Right renal pelvis (tissue), 4 donors: Measurements from ENCODE around the gene PLEKHA8. TPM values are rescaled to one million over a fixed set of nuclear protein-coding genes. Genes with fewer than 3 reads are reported as not detected.
A peak's percentile ranks its signal among the peaks of the same experiment; 100 is the strongest.
"Not testable (repeated sequence)": the region's sequence is repeated elsewhere in the genome, so short reads cannot be mapped to it uniquely, and the experiment has no call there.

Experiments used
- DNase-seq, 4 donors: peaks; one replicate each; pipeline ENCODE4 v3.0.0-alpha.2; 2013; ENCODE audit warnings: low read depth in 4 of 4, low spot score in 3 of 4, missing footprints in 1 of 4
- polyA plus RNA-seq, 4 donors: library from polyadenylated mRNA; unstranded; fragments of 120-200 nt; gene quantifications; one replicate each; pipeline ENCODE4 v1.2.1, GENCODE V29; 2013; ENCODE audit not compliant: insufficient read length in 4 of 4

PLEKHA8 gene
- polyA plus RNA-seq, 4 donors: 16.5 to 19.4 (median 18.0) TPM

DNA sequence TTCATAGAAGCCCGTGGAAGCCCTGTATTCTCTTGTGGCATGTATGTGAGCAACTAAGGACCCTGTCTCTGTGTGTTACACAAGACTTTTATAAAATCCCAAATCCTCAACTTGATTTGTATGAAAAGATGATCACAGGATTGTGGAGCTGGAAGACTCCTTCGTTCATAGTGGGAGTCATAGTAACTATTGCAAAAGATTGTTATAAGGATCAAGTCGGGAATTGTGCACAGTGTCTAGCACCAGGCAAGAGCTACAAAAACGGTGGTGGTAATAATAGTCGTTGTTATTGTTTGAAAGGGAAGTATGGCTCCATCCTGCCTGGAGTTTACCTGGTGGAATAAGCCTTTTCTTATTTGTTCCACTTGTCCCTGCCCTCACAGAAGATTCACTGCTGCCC lies 63.8 kb downstream of the PLEKHA8 start:
- no peak for DNase-seq

GRCh38 chr7:30093420-30093952 lies 65.3 kb downstream of the PLEKHA8 start:
- DNase-seq: no peak

GRCh38 chr7:30098599-30098998 lies 70.4 kb downstream of the PLEKHA8 start:
- not testable (repeated sequence) for DNase-seq

- DNase-seq: no peak
These were observed 74.1 kb downstream of the PLEKHA8 start for GRCh38 chr7:30102281-30102680.

DNA sequence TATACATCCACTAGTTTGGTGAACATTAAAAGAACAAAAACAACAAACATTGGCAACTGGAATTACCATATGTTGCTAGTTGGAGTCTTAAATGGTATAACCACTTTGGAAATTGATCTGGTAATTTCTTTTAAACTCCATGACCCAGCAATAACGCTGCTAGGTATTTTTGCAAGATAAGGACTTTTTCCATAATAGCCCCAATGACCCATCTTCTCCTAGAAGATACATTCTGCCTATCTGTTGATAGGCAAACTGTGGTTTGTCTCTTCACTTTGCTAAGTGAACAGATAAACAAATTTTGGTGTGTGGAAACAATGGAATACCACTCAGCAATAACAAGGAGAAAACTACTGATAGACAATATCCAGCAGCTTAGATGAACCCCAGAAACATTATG lies 75.9 kb downstream of the PLEKHA8 start:
- DNase-seq: no peak

DNA sequence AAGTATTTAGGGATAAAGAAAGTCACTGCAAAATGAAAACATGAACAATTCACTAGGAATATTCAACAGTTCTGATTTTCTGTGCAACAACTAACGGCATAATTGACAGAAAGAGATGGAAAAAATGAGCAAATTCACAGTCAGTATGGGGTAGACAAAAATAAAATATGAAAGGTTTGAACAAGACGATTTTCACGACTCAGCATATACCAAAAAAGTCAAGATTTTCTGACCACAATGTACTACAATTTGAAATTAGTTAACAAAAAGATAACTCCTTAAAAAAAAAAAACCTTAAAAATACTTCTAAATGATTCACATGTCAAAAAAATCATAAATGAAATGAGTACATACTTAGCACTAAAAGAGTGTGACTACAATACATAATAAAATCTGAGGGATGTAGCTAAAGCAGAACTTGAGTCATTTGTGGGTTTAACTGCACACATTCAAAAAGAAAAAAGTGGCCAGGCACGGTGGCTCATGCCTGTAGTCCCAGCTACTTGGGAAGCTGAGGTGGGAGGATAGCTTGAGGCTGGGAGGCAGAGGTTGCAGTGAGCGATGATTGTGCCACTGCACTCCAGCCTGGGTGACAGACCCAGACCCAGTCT lies 84.0 kb downstream of the PLEKHA8 start:
- DNase-seq: no peak

DNA sequence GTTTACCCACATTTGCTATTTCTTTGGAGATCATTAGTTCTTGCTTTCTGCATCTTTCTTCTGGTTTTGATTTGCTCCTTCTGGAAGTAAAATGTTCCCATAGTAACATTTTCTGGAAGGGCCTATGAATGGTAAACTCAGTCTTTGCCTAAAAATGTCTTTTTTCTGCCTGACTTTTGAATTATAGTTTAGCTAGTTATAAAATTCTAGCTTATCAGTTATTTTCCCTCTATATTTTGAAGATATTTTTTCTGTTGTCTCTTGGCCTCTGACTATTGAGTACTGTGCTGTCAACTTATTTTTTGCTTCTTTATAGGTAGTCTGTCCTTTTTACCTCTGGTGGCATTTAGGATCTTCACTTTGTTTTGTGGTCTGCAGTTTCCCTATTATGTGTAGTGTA lies 84.9 kb downstream of the PLEKHA8 start:
- no peak for DNase-seq

DNA sequence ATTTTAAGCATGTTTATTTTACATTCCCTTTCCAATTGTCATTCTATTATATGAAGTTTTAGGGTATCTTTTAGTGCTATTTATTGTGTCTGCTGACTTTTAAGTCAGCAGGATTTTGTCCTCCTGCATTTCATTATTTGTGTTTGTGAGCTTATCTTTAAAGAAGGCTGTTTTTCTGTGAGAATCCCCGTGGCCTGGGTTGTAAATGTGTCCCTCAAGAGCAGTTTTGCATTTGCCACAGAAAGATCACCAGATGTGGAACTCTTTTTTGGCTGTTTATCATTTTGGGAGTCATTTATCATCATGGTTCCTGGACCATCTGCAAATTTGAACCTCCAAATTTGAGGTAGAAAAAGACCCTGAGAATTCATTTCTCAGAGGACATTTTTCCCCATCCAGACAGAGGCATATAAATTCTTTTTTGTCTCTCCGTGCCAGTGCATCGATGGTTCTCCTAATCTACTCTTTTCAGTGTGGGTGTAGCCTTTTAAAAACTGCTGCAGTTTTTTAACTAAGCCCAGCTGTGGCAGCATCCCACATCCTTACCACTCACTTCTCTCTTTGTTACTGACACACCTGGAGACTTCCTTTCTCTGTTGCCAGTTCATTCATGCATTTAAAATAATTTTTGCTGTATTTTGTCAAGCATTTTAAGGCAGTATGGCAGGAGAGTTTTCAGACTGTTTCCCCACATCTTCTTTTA lies 86.5 kb downstream of the PLEKHA8 start:
- no peak for DNase-seq

GRCh38 chr7:30115709-30116297 lies 87.6 kb downstream of the PLEKHA8 start:
- no peak for DNase-seq

GRCh38 chr7:30116771-30117170 lies 88.6 kb downstream of the PLEKHA8 start:
- no peak for DNase-seq

DNA sequence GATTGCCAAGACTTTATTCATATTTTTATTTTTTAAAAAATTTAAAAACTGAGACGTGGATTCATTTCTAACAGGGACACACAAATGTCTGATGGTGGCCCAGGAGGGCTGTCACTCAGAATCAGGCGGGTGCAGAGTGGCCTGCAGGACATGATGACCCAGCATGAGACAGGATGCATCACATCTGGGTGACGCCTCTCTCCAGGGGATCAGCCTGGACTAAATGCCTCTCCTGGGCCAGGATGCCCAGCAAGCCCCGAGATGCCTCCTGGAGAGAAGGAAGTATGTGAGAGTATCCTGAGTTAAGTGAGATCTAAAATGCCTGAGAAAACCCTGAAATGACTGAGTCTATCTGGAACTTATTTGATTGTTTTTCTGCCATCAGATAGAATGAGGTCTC lies 89.7 kb downstream of the PLEKHA8 start:
- DNase-seq: no peak

- no peak for DNase-seq
These were observed 91.8 kb downstream of the PLEKHA8 start for GRCh38 chr7:30119890-30120577.

DNA sequence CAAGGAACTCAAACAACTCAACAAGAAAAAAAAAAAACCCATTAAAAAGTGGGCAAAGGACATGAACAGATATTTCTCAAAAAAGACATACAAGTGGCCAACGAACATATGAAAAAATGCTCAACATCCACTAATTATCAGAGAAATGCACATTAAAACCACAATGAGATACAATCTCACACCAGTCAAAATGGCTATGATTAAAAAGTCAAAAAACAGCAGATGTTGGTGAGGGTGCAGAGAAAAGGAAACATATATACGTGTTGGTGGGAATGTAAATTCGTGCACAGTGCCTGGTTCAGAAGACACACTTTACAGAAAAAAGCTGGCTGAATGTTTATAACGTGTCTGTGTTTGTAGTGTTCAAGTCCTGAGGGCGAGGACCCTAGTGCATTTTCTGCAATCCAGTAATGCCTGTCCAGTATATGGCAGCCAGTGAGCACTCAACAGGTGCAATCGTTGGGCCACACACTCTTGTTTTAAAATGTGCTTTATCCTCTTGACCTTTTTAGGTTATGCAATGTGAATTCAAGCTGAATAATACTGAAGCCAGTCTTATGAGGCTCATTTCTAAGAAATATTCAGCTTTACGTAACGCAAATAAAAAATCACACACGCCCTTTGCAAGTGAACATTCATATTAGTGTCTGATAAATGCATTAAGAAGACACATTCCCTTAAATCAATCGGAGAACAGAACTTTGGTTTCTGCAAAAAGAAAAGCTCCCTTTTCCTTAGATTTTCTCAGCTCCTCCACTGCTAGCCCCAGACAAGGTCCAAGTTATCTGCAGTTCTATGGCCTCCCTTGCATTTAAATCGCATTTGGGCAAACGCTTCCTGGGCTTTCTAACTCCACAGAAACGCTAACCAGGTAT lies 105.8 kb downstream of the PLEKHA8 start:
- DNase-seq: no peak

- DNase-seq: peak; percentile 60 to 73 (median 66)
These were observed 106.5 kb downstream of the PLEKHA8 start, which contains the start of gene MTURN for GRCh38 chr7:30134611-30135300. Gene MTURN (plus strand): TSS chr7:30134986. CDS start chr7:30135137, 151 bp downstream.

DNA sequence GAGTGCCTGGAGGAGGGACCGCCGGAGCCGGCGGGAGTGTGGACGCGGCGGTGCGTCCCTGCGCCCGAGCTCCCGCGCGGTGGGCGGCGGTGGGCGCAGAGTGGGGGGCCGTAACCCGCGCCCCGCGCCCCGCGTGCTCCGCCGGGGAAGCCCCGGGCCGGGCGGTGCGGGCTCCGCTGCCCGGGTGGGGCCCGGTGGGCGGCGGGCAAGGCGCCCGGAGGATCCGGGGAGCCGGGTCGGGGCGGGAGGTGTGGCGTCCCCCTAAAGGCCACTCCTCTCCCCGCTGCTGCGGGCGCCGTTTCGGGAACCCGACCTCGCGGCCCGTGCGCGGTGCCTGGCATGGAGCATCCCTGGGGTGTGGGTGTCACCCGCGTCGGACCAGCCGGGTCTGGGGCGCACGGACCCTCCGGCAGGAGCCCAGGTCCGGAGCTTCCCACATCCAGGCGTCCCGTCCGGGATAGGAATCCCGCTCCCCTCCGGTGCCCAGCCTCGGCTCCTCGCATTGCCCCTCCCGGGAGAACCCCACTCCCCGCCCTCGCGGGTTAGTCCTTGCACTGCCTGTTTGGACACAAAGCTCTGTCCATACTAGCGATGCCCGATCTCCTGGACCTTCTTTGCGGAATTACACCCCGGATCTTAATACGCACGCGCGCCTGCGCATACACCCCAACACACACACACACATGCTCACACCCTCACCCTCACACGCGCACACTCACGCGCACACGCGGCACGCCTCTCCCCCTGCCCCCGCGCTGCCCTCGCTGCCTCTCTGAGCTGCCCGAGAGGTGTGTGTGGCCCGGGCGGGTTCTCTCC lies 107.3 kb downstream of the PLEKHA8 start:
- DNase-seq: peak in 1 of 4 donors; percentile 63

DNA sequence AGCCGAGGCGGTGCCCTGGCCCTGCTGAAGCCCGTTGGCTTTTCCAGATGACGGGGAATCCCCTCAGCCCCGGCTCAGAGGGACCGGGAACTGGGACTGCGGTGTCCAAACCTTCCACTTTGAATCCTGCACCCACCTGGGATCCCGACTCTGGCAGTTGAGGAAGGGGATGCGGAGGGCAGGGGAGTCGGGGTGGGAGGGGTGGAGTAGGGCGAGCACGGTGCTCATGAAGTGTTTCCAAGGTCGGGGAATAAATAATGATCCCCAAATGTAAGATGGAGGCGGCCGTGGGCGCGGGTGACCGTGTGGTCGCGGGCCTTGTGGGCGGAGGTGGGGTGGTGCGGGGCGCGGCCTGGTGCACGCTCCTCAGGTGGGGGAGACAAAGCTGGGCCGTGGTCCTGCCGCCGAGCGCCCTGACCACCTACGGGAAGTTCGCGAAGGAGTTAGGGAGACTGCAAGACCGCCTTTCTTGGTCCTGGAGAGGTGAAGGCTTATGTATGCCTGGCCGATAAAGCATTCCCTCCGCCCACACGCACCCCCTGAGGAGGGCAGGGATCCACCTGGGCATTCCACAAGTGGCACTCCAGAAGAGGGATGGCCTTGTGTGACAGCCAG lies 108.0 kb downstream of the PLEKHA8 start:
- no peak for DNase-seq

DNA sequence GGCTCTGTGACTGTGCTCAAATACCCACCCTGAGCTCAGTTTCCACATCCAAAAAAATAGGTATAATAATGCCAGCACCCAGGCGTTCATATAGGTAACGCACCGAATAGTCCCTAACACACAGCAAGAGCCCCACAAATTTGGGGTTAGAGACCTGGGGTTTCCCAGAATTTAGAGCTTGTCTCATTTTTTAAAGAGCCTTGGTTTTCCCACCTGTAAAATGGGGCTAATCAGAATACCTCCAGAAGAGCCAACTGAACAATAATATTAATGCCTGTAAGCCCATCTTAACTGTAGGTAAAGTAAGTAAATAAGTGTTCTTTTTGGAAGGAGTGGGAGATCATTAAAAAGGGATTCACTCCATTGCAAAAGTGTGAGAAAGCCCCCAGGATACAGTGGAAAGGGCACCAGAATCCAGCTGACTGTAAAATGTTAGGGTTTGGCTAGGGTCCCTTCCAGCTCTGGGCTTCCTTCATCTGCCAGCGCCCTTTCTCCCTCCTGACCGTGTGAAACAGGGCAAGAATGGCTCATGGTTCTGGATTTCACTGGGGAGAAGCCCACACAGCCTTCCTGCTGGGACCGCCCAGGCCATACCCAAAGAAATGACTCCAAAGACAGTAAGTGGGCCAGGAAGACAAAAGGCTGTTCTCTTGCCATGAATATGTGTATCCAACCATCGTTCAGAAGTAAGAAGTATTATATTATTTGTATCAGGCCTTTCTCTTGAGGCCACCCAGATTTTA lies 108.7 kb downstream of the PLEKHA8 start:
- no peak for DNase-seq
